ENCODE results near the gene FHAD1. TPM values are rescaled to one million over a fixed set of nuclear protein-coding genes. Genes with fewer than 3 reads are reported as not detected.

The FHAD1 gene
- total RNA-seq, 1 donor from 2014 or later = 0.21 TPM

GRCh38 chr1:15312626-15313411 is 65.8 kb downstream of the FHAD1 start:
- no peak for DNase-seq (ENCODE audit: low read depth)
- TF ChIP-seq, protein P1, sequence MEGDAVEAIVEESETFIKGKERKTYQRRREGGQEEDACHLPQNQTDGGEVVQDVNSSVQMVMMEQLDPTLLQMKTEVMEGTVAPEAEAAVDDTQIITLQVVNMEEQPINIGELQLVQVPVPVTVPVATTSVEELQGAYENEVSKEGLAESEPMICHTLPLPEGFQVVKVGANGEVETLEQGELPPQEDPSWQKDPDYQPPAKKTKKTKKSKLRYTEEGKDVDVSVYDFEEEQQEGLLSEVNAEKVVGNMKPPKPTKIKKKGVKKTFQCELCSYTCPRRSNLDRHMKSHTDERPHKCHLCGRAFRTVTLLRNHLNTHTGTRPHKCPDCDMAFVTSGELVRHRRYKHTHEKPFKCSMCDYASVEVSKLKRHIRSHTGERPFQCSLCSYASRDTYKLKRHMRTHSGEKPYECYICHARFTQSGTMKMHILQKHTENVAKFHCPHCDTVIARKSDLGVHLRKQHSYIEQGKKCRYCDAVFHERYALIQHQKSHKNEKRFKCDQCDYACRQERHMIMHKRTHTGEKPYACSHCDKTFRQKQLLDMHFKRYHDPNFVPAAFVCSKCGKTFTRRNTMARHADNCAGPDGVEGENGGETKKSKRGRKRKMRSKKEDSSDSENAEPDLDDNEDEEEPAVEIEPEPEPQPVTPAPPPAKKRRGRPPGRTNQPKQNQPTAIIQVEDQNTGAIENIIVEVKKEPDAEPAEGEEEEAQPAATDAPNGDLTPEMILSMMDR (IDR thresholded peaks at IDR 0.05; ENCODE audit: insufficient read depth, low read length, poor library complexity, severe bottlenecking) = no peak
- Histone ChIP-seq H3K4me3 (ENCODE audit: low read depth, low read length) (no peak overlapping the region), H3K36me3 (ENCODE audit: control insufficient read depth, insufficient read depth, low read length) (no peaks in the 10 kb centered on the region), H3K27me3 (ENCODE audit: control insufficient read depth, insufficient read depth, low read length) (no peaks in the 10 kb centered on the region)

GRCh38 chr1:15314328-15315281 is 67.6 kb downstream of the FHAD1 start:
- TF ChIP-seq, protein P1 (IDR thresholded peaks at IDR 0.05; ENCODE audit: insufficient read depth, low read length, poor library complexity, severe bottlenecking) = no peak
- Histone ChIP-seq H3K4me3 (ENCODE audit: low read depth, low read length) (no peak overlapping the region), H3K27me3 (ENCODE audit: control insufficient read depth, insufficient read depth, low read length) (no peaks in the 10 kb centered on the region), H3K36me3 (ENCODE audit: control insufficient read depth, insufficient read depth, low read length) (no peaks in the 10 kb centered on the region)
- no peak for DNase-seq (ENCODE audit: low read depth)

DNA sequence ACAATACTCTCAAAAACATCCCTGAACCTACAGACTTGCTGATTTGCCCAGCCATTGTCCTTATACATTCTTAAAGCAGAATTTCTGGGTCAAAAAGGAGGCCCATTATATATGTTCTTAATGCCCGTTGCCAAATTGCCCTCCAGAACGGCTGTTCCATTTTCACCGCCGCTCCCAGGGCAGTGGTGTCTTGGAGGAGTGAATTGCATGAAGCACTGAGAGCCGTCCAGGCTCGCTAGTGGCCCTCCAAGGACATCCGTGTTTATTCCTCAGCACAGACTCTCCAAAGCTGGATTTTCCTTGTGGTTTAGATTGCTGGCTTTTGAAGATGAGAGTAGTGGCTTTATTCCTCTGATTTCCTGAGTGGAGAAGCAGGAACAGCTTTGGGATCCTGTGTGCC is 68.8 kb downstream of the FHAD1 start:
- Histone ChIP-seq H3K27me3 (ENCODE audit: control insufficient read depth, insufficient read depth, low read length) (no peaks in the 10 kb centered on the region), H3K4me3 (ENCODE audit: low read depth, low read length) (no peak overlapping the region), H3K36me3 (ENCODE audit: control insufficient read depth, insufficient read depth, low read length) (no peaks in the 10 kb centered on the region)
- TF ChIP-seq, protein P1 (IDR thresholded peaks at IDR 0.05; ENCODE audit: insufficient read depth, low read length, poor library complexity, severe bottlenecking) = no peak
- DNase-seq (ENCODE audit: low read depth) = no peak

DNA sequence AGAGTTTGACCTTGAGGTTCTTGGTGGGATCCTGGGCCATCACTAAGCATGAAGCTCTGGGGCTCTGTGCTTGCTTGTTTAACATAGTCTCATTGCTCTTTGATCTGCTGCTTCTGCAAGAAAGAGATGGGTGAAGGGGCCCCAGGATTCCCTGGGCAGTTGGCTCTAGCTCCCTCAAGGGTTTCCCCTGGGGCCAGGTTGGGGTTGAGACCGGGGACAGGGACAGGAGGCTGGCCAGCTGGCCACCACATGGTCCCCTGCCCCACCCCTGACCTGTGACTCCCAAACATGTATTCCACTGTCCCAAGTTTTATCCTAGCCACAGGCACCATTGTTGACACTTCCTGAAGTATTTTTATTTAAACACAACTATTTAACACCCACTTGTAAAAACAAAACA is 69.5 kb downstream of the FHAD1 start:
- DNase-seq (ENCODE audit: low read depth) = no peak
- TF ChIP-seq, protein P1 (IDR thresholded peaks at IDR 0.05; ENCODE audit: insufficient read depth, low read length, poor library complexity, severe bottlenecking) = no peak
- no peak overlapping the region for H3K4me3 ChIP-seq (ENCODE audit: low read depth, low read length)
- H3K36me3 ChIP-seq (ENCODE audit: control insufficient read depth, insufficient read depth, low read length) = no peaks in the 10 kb centered on the region
- H3K27me3 ChIP-seq (ENCODE audit: control insufficient read depth, insufficient read depth, low read length) = no peaks in the 10 kb centered on the region

DNA sequence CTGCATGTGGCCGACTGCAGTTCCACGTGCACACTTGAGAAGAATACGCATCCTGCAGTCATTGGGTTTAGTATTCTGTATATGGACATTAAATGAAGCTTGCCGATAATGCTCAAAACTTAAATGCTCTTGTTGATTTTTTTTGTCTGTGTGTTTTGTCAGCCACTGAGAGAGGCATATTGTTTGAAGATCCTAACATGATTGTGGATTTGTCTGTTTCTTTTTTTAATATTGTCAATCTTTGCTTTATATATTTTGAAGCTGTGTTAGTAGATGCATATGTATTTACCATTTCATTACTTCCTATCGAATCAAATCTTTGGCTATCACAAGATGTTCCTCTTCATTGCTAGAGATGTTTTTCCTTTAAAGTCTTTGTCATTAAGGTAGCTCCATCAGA is 73.2 kb downstream of the FHAD1 start:
- TF ChIP-seq, protein P1 (IDR thresholded peaks at IDR 0.05; ENCODE audit: insufficient read depth, low read length, poor library complexity, severe bottlenecking) = no peak
- H3K4me3 ChIP-seq (ENCODE audit: low read depth, low read length) = no peak overlapping the region
- H3K27me3 ChIP-seq (ENCODE audit: control insufficient read depth, insufficient read depth, low read length) = no peaks in the 10 kb centered on the region
- no peak for DNase-seq (ENCODE audit: low read depth)
- no peaks in the 10 kb centered on the region for H3K36me3 ChIP-seq (ENCODE audit: control insufficient read depth, insufficient read depth, low read length)
